Measurements from ENCODE around the gene ARHGEF16.

Gene ARHGEF16

GRCh38 chr1:3463013-3463385, 8.5 kb downstream of the ARHGEF16 start:
- Histone ChIP-seq H3K4me1 (ENCODE audit: control insufficient read depth, insufficient read depth, low read length) (no peaks in the 10 kb centered on the region; the same call in 1 of the 2 replicates), H3K9me3 (ENCODE audit: control insufficient read depth, insufficient read depth, low read length) (no peaks in the 10 kb centered on the region), H3K36me3 (ENCODE audit: control insufficient read depth, insufficient read depth, low read length) (no peaks in the 10 kb centered on the region; the same call in 1 of the 2 replicates), H3K27ac (ENCODE audit: low read length) (no peak overlapping the region), H3K4me3 (ENCODE audit: low read length) (no peak overlapping the region), H3K27me3 (ENCODE audit: control insufficient read depth, insufficient read depth, low read length) (no peaks in the 10 kb centered on the region)
- no CpG with 5 or more reads among the region's 22 CpGs for WGBS (ENCODE audit: insufficient coverage, insufficient read length)
- DNase-seq (ENCODE audit: low read depth, low spot score): no peak

DNA sequence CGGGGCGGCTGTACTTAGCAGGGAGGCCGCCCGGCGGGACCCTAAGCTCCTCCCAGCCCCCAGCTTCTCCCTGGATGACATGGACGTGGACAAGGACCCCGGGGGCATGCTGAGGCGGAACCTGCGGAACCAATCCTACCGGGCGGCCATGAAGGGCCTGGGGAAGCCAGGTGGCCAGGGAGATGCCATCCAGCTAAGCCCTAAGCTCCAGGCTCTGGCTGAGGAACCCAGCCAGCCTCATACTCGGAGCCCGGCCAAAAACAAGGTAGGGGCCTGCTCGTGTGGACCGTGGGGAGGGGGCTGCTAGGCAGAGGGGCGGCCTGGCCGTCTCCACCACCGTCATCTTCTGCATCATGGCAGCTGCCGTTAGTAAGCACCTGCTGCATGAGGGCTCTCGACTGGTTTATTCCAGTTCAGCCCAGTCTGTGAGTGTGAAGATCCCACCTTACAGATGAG, 9.0 kb downstream of the ARHGEF16 start:
- H3K4me3 ChIP-seq (ENCODE audit: low read length): no peak overlapping the region
- no peaks in the 10 kb centered on the region; the same call in 1 of the 2 replicates for H3K4me1 ChIP-seq (ENCODE audit: control insufficient read depth, insufficient read depth, low read length)
- H3K9me3 ChIP-seq (ENCODE audit: control insufficient read depth, insufficient read depth, low read length): no peaks in the 10 kb centered on the region
- no peaks in the 10 kb centered on the region; the same call in 1 of the 2 replicates for H3K36me3 ChIP-seq (ENCODE audit: control insufficient read depth, insufficient read depth, low read length)
- no CpG with 5 or more reads among the region's 20 CpGs for WGBS (ENCODE audit: insufficient coverage, insufficient read length)
- no peaks in the 10 kb centered on the region for H3K27me3 ChIP-seq (ENCODE audit: control insufficient read depth, insufficient read depth, low read length)
- H3K27ac ChIP-seq (ENCODE audit: low read length): no peak overlapping the region
- DNase-seq (ENCODE audit: low read depth, low spot score): no peak

- Histone ChIP-seq H3K27ac (ENCODE audit: low read length) (no peak overlapping the region), H3K4me1 (ENCODE audit: control insufficient read depth, insufficient read depth, low read length) (no peaks in the 10 kb centered on the region; the same call in 1 of the 2 replicates), H3K4me3 (ENCODE audit: low read length) (no peak overlapping the region), H3K27me3 (ENCODE audit: control insufficient read depth, insufficient read depth, low read length) (no peaks in the 10 kb centered on the region), H3K36me3 (ENCODE audit: control insufficient read depth, insufficient read depth, low read length) (peaks cover 3% of the 10 kb centered on the region; the same call in 1 of the 2 replicates), H3K9me3 (ENCODE audit: control insufficient read depth, insufficient read depth, low read length) (no peaks in the 10 kb centered on the region)
- no CpG with 5 or more reads among the region's 21 CpGs for WGBS (ENCODE audit: insufficient coverage, insufficient read length)
- DNase-seq (ENCODE audit: low read depth, low spot score): no peak
These were observed 9.6 kb downstream of the ARHGEF16 start for GRCh38 chr1:3463891-3464648.

DNA sequence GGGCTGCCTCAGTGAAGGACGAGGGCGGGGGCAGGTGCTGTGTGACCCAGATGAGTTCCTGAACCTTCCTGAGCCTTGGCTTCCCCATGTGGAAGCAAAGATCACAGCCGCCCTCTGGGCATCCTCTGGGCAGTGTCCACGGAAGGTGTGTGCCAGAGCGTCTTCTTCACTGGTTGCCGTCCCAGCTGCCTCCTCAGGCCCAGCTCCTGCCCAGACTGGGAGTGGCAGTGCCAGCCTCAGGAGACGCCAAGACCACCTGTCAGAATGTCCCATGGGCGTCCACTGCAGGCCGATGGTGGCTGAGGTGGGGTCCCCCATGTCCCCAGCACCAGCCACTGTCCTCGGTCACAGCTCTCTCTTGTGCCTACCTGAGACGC, 10.2 kb downstream of the ARHGEF16 start:
- Histone ChIP-seq H3K27ac (ENCODE audit: low read length) (no peak overlapping the region), H3K4me1 (ENCODE audit: control insufficient read depth, insufficient read depth, low read length) (no peaks in the 10 kb centered on the region; the same call in 1 of the 2 replicates), H3K4me3 (ENCODE audit: low read length) (no peak overlapping the region), H3K36me3 (ENCODE audit: control insufficient read depth, insufficient read depth, low read length) (peaks cover 7% of the 10 kb centered on the region), H3K27me3 (ENCODE audit: control insufficient read depth, insufficient read depth, low read length) (no peaks in the 10 kb centered on the region), H3K9me3 (ENCODE audit: control insufficient read depth, insufficient read depth, low read length) (no peaks in the 10 kb centered on the region)
- no peak for DNase-seq (ENCODE audit: low read depth, low spot score)
- WGBS (ENCODE audit: insufficient coverage, insufficient read length): no CpG with 5 or more reads among the region's 11 CpGs

DNA sequence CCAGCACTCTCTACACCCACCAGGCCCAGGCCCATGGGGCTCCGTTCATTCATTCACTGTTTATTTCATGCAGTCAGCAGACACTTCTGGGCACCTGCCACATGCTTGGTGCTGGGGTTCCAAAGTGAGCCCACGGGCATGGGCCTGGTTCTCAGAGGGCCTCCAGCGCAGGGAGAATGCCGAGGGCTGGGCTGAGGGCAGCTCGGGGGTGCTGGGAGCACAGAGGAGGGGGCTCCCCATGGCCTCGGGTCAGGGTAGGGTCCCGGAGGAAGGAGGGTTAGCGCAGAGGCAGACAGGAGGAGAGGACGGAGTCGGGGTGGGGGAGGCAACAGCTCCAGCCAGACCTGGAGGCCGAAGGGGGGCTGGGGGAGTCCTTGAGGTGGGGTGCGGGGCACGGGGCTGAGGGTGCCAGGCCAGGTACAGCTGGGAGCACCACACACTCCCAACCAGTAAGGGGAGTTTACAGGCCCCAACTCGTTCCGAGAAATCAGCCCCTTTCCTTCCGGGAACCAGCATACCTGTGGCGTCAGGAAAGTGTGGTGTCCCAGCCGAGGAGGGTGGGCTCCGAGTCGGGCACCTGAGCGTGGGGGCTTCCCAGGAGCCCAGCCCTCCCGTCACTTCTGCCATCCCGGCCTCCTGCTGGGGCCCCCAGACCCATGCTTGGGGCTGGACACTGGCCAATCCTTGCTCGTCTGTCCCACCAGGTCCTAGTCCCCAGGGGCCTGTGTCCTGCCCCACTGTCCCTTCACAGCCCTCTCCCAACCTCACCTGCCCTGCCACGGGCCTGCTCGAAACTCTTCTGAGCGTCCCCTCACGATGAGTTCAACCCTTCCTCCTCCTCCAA, 10.8 kb downstream of the ARHGEF16 start:
- Histone ChIP-seq H3K4me1 (ENCODE audit: control insufficient read depth, insufficient read depth, low read length) (no peaks in the 10 kb centered on the region; the same call in 1 of the 2 replicates), H3K27ac (ENCODE audit: low read length) (no peak overlapping the region), H3K27me3 (ENCODE audit: control insufficient read depth, insufficient read depth, low read length) (no peaks in the 10 kb centered on the region), H3K9me3 (ENCODE audit: control insufficient read depth, insufficient read depth, low read length) (no peaks in the 10 kb centered on the region), H3K36me3 (ENCODE audit: control insufficient read depth, insufficient read depth, low read length) (peaks cover 7% of the 10 kb centered on the region), H3K4me3 (ENCODE audit: low read length) (no peak overlapping the region)
- no CpG with 5 or more reads among the region's 28 CpGs for WGBS (ENCODE audit: insufficient coverage, insufficient read length)
- no peak for DNase-seq (ENCODE audit: low read depth, low spot score)

GRCh38 chr1:3465935-3466321, 11.5 kb downstream of the ARHGEF16 start:
- no peaks in the 10 kb centered on the region for H3K9me3 ChIP-seq (ENCODE audit: control insufficient read depth, insufficient read depth, low read length)
- no peak overlapping the region for H3K4me3 ChIP-seq (ENCODE audit: low read length)
- no CpG with 5 or more reads among the region's 17 CpGs for WGBS (ENCODE audit: insufficient coverage, insufficient read length)
- no peak for DNase-seq (ENCODE audit: low read depth, low spot score)
- peaks cover 7% of the 10 kb centered on the region for H3K36me3 ChIP-seq (ENCODE audit: control insufficient read depth, insufficient read depth, low read length)
- H3K4me1 ChIP-seq (ENCODE audit: control insufficient read depth, insufficient read depth, low read length): peaks cover 3% of the 10 kb centered on the region
- no peaks in the 10 kb centered on the region for H3K27me3 ChIP-seq (ENCODE audit: control insufficient read depth, insufficient read depth, low read length)
- no peak overlapping the region for H3K27ac ChIP-seq (ENCODE audit: low read length)

DNA sequence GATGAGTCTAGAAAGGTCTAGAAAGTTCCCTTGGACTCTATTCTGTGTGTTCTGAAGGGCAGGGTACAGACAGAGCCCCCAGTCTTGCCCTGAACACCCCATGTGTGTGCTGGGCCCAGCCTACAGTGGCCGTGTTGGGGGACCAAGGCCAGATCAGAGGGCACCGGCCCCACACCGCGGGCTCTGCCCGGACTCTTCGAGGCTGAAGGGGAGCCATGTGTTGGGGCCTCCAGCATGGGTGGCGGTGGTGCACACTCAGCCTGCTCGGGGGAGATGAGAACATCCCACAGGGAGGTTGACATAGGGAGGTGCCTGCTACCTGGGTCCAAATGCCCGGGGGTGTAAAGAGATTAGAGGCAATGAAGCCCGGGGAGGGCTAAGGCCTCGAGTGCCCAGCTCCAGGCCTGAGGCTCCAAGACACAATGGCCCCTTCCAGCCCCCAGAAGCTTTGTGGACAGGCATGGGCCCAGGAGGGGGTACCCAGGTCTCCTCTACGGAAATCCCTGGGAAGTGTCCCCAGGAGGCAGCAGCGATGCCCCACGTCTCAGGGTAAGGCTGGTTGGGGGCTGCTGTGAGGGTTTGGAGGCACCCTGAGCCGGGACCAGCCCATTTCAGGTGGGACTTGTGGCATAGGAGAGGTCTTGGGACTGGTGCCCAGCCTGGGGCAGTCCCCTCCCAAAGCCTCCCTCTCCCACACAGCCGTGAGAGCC, 12.1 kb downstream of the ARHGEF16 start:
- H3K27ac ChIP-seq (ENCODE audit: low read length): no peak overlapping the region
- no CpG with 5 or more reads among the region's 16 CpGs for WGBS (ENCODE audit: insufficient coverage, insufficient read length)
- DNase-seq (ENCODE audit: low read depth, low spot score): no peak
- H3K4me3 ChIP-seq (ENCODE audit: low read length): no peak overlapping the region
- H3K36me3 ChIP-seq (ENCODE audit: control insufficient read depth, insufficient read depth, low read length): peaks cover 7% of the 10 kb centered on the region
- H3K9me3 ChIP-seq (ENCODE audit: control insufficient read depth, insufficient read depth, low read length): no peaks in the 10 kb centered on the region
- H3K27me3 ChIP-seq (ENCODE audit: control insufficient read depth, insufficient read depth, low read length): no peaks in the 10 kb centered on the region
- peaks cover 5% of the 10 kb centered on the region for H3K4me1 ChIP-seq (ENCODE audit: control insufficient read depth, insufficient read depth, low read length)

DNA sequence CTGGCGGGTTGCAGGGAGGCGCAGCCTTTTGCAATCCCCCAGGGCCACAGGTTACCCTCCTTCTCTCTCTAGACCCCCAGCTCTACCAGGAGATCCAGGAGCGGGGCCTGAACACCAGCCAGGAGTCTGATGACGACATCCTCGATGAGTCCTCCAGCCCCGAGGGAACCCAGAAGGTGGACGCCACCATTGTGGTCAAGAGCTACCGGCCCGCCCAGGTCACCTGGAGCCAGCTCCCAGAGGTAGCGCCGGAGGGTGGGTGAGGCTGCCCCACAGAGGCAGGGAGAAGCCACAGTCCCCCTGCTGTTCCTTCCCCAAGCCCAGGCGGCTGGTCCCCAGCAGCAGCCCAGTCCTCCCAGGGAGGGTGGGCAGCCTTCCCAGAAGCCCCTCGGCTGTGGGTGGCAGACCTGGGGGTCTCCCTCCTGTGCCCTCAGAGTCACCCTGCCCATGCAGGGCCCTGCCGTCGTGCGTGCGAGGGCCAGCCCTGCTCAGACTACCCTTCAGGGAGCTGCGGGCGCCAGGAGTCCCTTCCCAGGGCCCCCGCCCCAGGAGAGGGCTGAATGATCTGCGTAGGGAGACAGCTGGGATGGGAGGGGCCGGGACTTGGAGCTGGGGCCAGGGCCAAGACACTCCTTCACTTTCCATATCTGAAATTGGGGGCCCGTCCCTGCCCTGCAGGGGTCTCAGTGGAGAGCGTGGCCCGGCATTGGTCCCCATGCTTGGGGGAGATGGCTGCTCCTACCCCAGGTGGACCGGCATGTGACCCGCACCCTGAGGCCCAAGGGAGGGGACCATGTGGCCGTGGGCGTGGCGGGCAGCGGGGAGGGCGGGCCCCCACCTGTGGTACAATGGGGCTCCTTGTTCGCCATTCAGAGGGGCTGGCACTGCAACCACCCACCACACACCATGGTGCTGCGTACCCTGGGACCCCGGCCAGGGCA, 12.9 kb downstream of the ARHGEF16 start:
- peaks cover 7% of the 10 kb centered on the region; the same call in 1 of the 2 replicates for H3K36me3 ChIP-seq (ENCODE audit: control insufficient read depth, insufficient read depth, low read length)
- H3K4me1 ChIP-seq (ENCODE audit: control insufficient read depth, insufficient read depth, low read length): peaks cover 9% of the 10 kb centered on the region
- no peaks in the 10 kb centered on the region for H3K9me3 ChIP-seq (ENCODE audit: control insufficient read depth, insufficient read depth, low read length)
- no peak for DNase-seq (ENCODE audit: low read depth, low spot score)
- WGBS (ENCODE audit: insufficient coverage, insufficient read length): no CpG with 5 or more reads among the region's 35 CpGs
- H3K27me3 ChIP-seq (ENCODE audit: control insufficient read depth, insufficient read depth, low read length): no peaks in the 10 kb centered on the region
- no peak overlapping the region for H3K27ac ChIP-seq (ENCODE audit: low read length)
- H3K4me3 ChIP-seq (ENCODE audit: low read length): no peak overlapping the region

GRCh38 chr1:3468236-3469103, 14.0 kb downstream of the ARHGEF16 start:
- Histone ChIP-seq H3K9me3 (ENCODE audit: control insufficient read depth, insufficient read depth, low read length) (no peaks in the 10 kb centered on the region), H3K27me3 (ENCODE audit: control insufficient read depth, insufficient read depth, low read length) (no peaks in the 10 kb centered on the region), H3K36me3 (ENCODE audit: control insufficient read depth, insufficient read depth, low read length) (peaks cover 7% of the 10 kb centered on the region; the same call in 1 of the 2 replicates), H3K4me3 (ENCODE audit: low read length) (no peak overlapping the region), H3K27ac (ENCODE audit: low read length) (no peak overlapping the region), H3K4me1 (ENCODE audit: control insufficient read depth, insufficient read depth, low read length) (peaks cover 9% of the 10 kb centered on the region)
- no CpG with 5 or more reads among the region's 34 CpGs for WGBS (ENCODE audit: insufficient coverage, insufficient read length)
- DNase-seq (ENCODE audit: low read depth, low spot score): no peak

All from iPS DF 6.9 (cell line).